ENCODE results near the gene TRPC6. TPM values are rescaled to one million over a fixed set of nuclear protein-coding genes. Genes with fewer than 3 reads are reported as not detected.

TRPC6 gene
- 10 to 100 TPM in 1 of 4 donors, 1 to 10 TPM in 3; 7.0 to 10.0 (median 9.2) TPM for polyA plus RNA-seq (ENCODE audit: insufficient read length in 4 of 4)

- DNase-seq (ENCODE audit: low read depth in 4 of 4, low spot score in 3 of 4), result peak in 3 of 4 donors; percentile 18 to 44 (median 35)
Measured at GRCh38 chr11:101583251-101584128, at the start of gene TRPC6. Gene TRPC6 (minus strand): TSS chr11:101584007. CDS start chr11:101583503, 504 bp downstream.

GRCh38 chr11:101620026-101620425 lies 36.2 kb upstream of the TRPC6 start:
- DNase-seq (ENCODE audit: low read depth in 4 of 4, low spot score in 3 of 4), result no peak

GRCh38 chr11:101618709-101619108 lies 34.9 kb upstream of the TRPC6 start:
- no peak for DNase-seq (ENCODE audit: low read depth in 4 of 4, low spot score in 3 of 4)

- peak in 2 of 4 donors; percentile 5 to 7 for DNase-seq (ENCODE audit: low read depth in 4 of 4, low spot score in 3 of 4)
Measured at GRCh38 chr11:101617735-101618332, 34.0 kb upstream of the TRPC6 start.

GRCh38 chr11:101612481-101612880 lies 28.7 kb upstream of the TRPC6 start:
- DNase-seq (ENCODE audit: low read depth in 4 of 4, low spot score in 3 of 4), result no peak

- DNase-seq (ENCODE audit: low read depth in 4 of 4, low spot score in 3 of 4), result no peak
Measured at GRCh38 chr11:101600924-101601323, 17.1 kb upstream of the TRPC6 start.

- DNase-seq (ENCODE audit: low read depth in 4 of 4, low spot score in 3 of 4), result no peak
Measured at GRCh38 chr11:101586965-101587364, 3.2 kb upstream of the TRPC6 start.

GRCh38 chr11:101584655-101585054 lies 848 bp upstream of the TRPC6 start:
- no peak for DNase-seq (ENCODE audit: low read depth in 4 of 4, low spot score in 3 of 4)

GRCh38 chr11:101584129-101584515 lies 315 bp upstream of the TRPC6 start:
- DNase-seq (ENCODE audit: low read depth in 4 of 4, low spot score in 3 of 4), result peak in 1 of 4 donors; percentile 3

- peak in 1 of 4 donors; percentile 9 for DNase-seq (ENCODE audit: low read depth in 4 of 4, low spot score in 3 of 4)
Measured at GRCh38 chr11:101582989-101583250, 887 bp downstream of the TRPC6 start.

- peak in 1 of 4 donors; percentile 15 for DNase-seq (ENCODE audit: low read depth in 4 of 4, low spot score in 3 of 4)
Measured at GRCh38 chr11:101582236-101582988, 1.4 kb downstream of the TRPC6 start.

- no peak for DNase-seq (ENCODE audit: low read depth in 4 of 4, low spot score in 3 of 4)
Measured at GRCh38 chr11:101577461-101577860, 6.3 kb downstream of the TRPC6 start.

GRCh38 chr11:101576456-101576855 lies 7.4 kb downstream of the TRPC6 start:
- DNase-seq (ENCODE audit: low read depth in 4 of 4, low spot score in 3 of 4), result no peak

GRCh38 chr11:101574886-101575285 lies 8.9 kb downstream of the TRPC6 start:
- no peak for DNase-seq (ENCODE audit: low read depth in 4 of 4, low spot score in 3 of 4)

GRCh38 chr11:101567071-101567470 lies 16.7 kb downstream of the TRPC6 start:
- DNase-seq (ENCODE audit: low read depth in 4 of 4, low spot score in 3 of 4), result peak in 1 of 4 donors; percentile 16

- DNase-seq (ENCODE audit: low read depth in 4 of 4, low spot score in 3 of 4), result no peak
Measured at GRCh38 chr11:101566626-101567025, 17.2 kb downstream of the TRPC6 start.

GRCh38 chr11:101563166-101563565 lies 20.6 kb downstream of the TRPC6 start:
- DNase-seq (ENCODE audit: low read depth in 4 of 4, low spot score in 3 of 4), result no peak

- DNase-seq (ENCODE audit: low read depth in 4 of 4, low spot score in 3 of 4), result no peak
Measured at GRCh38 chr11:101555366-101555765, 28.4 kb downstream of the TRPC6 start.

GRCh38 chr11:101553891-101554292 lies 29.9 kb downstream of the TRPC6 start:
- no peak for DNase-seq (ENCODE audit: low read depth in 4 of 4, low spot score in 3 of 4)

GRCh38 chr11:101552888-101553287 lies 30.9 kb downstream of the TRPC6 start:
- no peak for DNase-seq (ENCODE audit: low read depth in 4 of 4, low spot score in 3 of 4)

- DNase-seq (ENCODE audit: low read depth in 4 of 4, low spot score in 3 of 4), result no peak
Measured at GRCh38 chr11:101528541-101528940, 55.3 kb downstream of the TRPC6 start.

Measured in right renal pelvis (tissue), 4 donors.